Measurements from ENCODE around the gene SPEM1. TPM values are rescaled to one million over a fixed set of nuclear protein-coding genes. Genes with fewer than 3 reads are reported as not detected.

Gene SPEM1
- total RNA-seq, 1 experiment from 2014 or later = not detected

- no peak for DNase-seq (ENCODE audit: low read depth)
Observed at GRCh38 chr17:7398612-7399011, 21.5 kb upstream of the SPEM1 start.

- DNase-seq (ENCODE audit: low read depth) = no peak
Observed at GRCh38 chr17:7403043-7403726, 16.9 kb upstream of the SPEM1 start.

GRCh38 chr17:7403727-7403976 lies 16.5 kb upstream of the SPEM1 start:
- DNase-seq (ENCODE audit: low read depth) = peak; percentile 76

GRCh38 chr17:7403977-7404736 lies 16.0 kb upstream of the SPEM1 start, which contains the start of gene TMEM256:
Gene TMEM256, minus strand, starts transcription at chr17:7404097. Its CDS starts 13 bp downstream, at chr17:7404084.
- peak; percentile 99 for DNase-seq (ENCODE audit: low read depth)

- DNase-seq (ENCODE audit: low read depth) = peak; percentile 26
Observed at GRCh38 chr17:7404737-7405349, 15.3 kb upstream of the SPEM1 start.

GRCh38 chr17:7405350-7406234 lies 14.5 kb upstream of the SPEM1 start:
- DNase-seq (ENCODE audit: low read depth) = no peak

GRCh38 chr17:7406235-7406825 lies 13.8 kb upstream of the SPEM1 start:
- DNase-seq (ENCODE audit: low read depth) = no peak

- no peak for DNase-seq (ENCODE audit: low read depth)
Observed at GRCh38 chr17:7407082-7407481, 13.0 kb upstream of the SPEM1 start.

GRCh38 chr17:7407485-7408251 lies 12.5 kb upstream of the SPEM1 start, which contains the start of gene NLGN2:
Gene NLGN2, plus strand, starts transcription at chr17:7407845. Its CDS starts 411 bp downstream, at chr17:7408256.
- no peak for DNase-seq (ENCODE audit: low read depth)

- no peak for DNase-seq (ENCODE audit: low read depth)
Observed at GRCh38 chr17:7408252-7408727, 11.8 kb upstream of the SPEM1 start.

- DNase-seq (ENCODE audit: low read depth) = no peak
Observed at GRCh38 chr17:7408863-7409262, 11.3 kb upstream of the SPEM1 start.

GRCh38 chr17:7409716-7410115 lies 10.4 kb upstream of the SPEM1 start:
- no peak for DNase-seq (ENCODE audit: low read depth)

- DNase-seq (ENCODE audit: low read depth) = no peak
Observed at GRCh38 chr17:7410634-7411426, 9.3 kb upstream of the SPEM1 start.

GRCh38 chr17:7411427-7411750 lies 8.7 kb upstream of the SPEM1 start:
- DNase-seq (ENCODE audit: low read depth) = no peak

GRCh38 chr17:7413346-7413985 lies 6.7 kb upstream of the SPEM1 start:
- DNase-seq (ENCODE audit: low read depth) = peak; percentile 83

- DNase-seq (ENCODE audit: low read depth) = no peak
Observed at GRCh38 chr17:7414837-7415236, 5.3 kb upstream of the SPEM1 start.

GRCh38 chr17:7415784-7416183 lies 4.3 kb upstream of the SPEM1 start:
- DNase-seq (ENCODE audit: low read depth) = no peak

GRCh38 chr17:7416323-7416722 lies 3.8 kb upstream of the SPEM1 start:
- no peak for DNase-seq (ENCODE audit: low read depth)

GRCh38 chr17:7417056-7417655 lies 3.0 kb upstream of the SPEM1 start:
- DNase-seq (ENCODE audit: low read depth) = no peak

Data from M059J (cell line).